ENCODE results near the gene ADCK1. TPM values are rescaled to one million over a fixed set of nuclear protein-coding genes. Genes with fewer than 3 reads are reported as not detected.
"Not testable (repeated sequence)": the region's sequence is repeated elsewhere in the genome, so short reads cannot be mapped to it uniquely, and the experiment has no call there.

ADCK1 gene
- total RNA-seq, 2 experiments from 2014 or later = 7.5 to 9.6 TPM

DNA sequence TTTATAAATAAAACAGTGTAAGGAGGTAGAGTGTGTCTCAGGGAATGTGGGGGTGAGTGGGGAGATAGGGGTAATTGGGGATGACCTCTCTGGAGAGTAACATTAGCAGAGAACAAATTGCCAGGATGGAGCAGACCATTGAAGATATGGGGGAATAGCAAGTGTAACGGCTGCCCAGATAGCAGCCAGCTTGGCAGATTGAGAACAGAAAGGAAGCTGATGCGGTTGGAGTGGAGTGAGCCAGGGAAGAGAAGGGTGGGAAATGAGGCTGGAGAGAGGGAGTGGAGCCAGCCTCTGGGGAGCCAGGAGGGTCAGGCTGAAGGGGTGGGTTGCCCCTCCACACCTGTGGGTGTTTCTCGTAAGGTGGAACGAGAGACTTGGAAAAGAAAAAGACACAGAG lies 5.6 kb upstream of the ADCK1 start:
- no peaks in the 10 kb centered on the region for H3K9me2 ChIP-seq (ENCODE audit: insufficient read depth, low read length)
- no peak for DNase-seq (ENCODE audit: low spot score)
- no peaks in the 10 kb centered on the region for H3K9me3 ChIP-seq (ENCODE audit: low read length)
- POLR2A ChIA-PET = interaction anchor here (0.6 kb wide), 2 partner anchors 16 to 91 kb away, joined by 3 to 6 read pairs; no protein-coding TSS in a partner anchor
- no peaks in the 10 kb centered on the region for H3K79me2 ChIP-seq (ENCODE audit: insufficient read depth, low read depth, low read length)
- H3K4me1 ChIP-seq (ENCODE audit: insufficient read depth, low read length, poor library complexity, severe bottlenecking) = peaks cover 19% of the 10 kb centered on the region
- no TSS peak for BruUV-seq (replicated peaks)
- H3K36me3 ChIP-seq (ENCODE audit: insufficient read depth, low read length) = no peaks in the 10 kb centered on the region
- no peak overlapping the region for H3K4me2 ChIP-seq (ENCODE audit: low read length)
- no peak overlapping the region for H3K4me3 ChIP-seq (ENCODE audit: low read depth, low read length, poor library complexity, severe bottlenecking)
- intact Hi-C loops (cut with micrococcal nuclease; ENCODE audit: unreplicated experiment) = no loop called here
- CTCF ChIA-PET (ENCODE audit: unreplicated experiment) = no interaction called here
- H3K27ac ChIP-seq (ENCODE audit: low read depth, low read length, poor library complexity, severe bottlenecking) = no peak overlapping the region
- no peaks in the 10 kb centered on the region for H4K20me1 ChIP-seq (ENCODE audit: insufficient read depth, low read length)
- H2AFZ ChIP-seq (ENCODE audit: low read length) = no peak overlapping the region
- TF ChIP-seq, protein P1, sequence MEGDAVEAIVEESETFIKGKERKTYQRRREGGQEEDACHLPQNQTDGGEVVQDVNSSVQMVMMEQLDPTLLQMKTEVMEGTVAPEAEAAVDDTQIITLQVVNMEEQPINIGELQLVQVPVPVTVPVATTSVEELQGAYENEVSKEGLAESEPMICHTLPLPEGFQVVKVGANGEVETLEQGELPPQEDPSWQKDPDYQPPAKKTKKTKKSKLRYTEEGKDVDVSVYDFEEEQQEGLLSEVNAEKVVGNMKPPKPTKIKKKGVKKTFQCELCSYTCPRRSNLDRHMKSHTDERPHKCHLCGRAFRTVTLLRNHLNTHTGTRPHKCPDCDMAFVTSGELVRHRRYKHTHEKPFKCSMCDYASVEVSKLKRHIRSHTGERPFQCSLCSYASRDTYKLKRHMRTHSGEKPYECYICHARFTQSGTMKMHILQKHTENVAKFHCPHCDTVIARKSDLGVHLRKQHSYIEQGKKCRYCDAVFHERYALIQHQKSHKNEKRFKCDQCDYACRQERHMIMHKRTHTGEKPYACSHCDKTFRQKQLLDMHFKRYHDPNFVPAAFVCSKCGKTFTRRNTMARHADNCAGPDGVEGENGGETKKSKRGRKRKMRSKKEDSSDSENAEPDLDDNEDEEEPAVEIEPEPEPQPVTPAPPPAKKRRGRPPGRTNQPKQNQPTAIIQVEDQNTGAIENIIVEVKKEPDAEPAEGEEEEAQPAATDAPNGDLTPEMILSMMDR (conservative IDR thresholded peaks at IDR 0.05; ENCODE audit: low read length) = no peak
- no peak for TF ChIP-seq EZH2phosphoT487 (IDR thresholded peaks at IDR 0.05; ENCODE audit: borderline replicate concordance, low read depth, low read length)

DNA sequence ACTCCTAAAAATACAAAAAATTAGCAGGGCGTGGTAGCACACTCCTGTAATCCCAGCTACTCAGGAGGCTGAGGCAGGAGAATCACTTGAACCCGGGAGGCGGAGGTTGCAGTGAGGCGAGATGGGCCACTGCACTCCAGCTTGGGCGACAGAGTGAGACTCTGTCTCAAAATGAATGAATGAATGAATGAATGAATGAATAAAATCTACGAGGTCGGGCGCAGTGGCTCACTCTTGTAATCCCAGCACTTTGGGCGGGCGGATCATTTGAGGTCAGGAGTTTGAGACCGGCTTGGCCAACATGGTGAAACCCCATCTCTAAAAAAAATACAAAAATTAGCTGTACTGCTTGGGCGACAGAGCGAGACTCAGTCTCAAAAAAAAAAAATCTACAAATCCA lies 453 bp upstream of the ADCK1 start:
- BruUV-seq (replicated peaks); intact Hi-C loops (cut with micrococcal nuclease; ENCODE audit: unreplicated experiment); H3K36me3 ChIP-seq (ENCODE audit: insufficient read depth, low read length); CTCF ChIA-PET (ENCODE audit: unreplicated experiment); H3K9me3 ChIP-seq (ENCODE audit: low read length); POLR2A ChIA-PET; H3K9me2 ChIP-seq (ENCODE audit: insufficient read depth, low read length); DNase-seq (ENCODE audit: low spot score); H3K79me2 ChIP-seq (ENCODE audit: insufficient read depth, low read depth, low read length); H4K20me1 ChIP-seq (ENCODE audit: insufficient read depth, low read length): not testable (repeated sequence)
- peaks cover 30% of the 10 kb centered on the region for H3K4me1 ChIP-seq (ENCODE audit: insufficient read depth, low read length, poor library complexity, severe bottlenecking)
- H3K4me3 ChIP-seq (ENCODE audit: low read depth, low read length, poor library complexity, severe bottlenecking) = peak overlapping the region; percentile 76
- peak overlapping the region; percentile 32 for H3K27ac ChIP-seq (ENCODE audit: low read depth, low read length, poor library complexity, severe bottlenecking)
- H2AFZ ChIP-seq (ENCODE audit: low read length) = peak overlapping the region; percentile 96
- peak overlapping the region; percentile 78 for H3K4me2 ChIP-seq (ENCODE audit: low read length)

DNA sequence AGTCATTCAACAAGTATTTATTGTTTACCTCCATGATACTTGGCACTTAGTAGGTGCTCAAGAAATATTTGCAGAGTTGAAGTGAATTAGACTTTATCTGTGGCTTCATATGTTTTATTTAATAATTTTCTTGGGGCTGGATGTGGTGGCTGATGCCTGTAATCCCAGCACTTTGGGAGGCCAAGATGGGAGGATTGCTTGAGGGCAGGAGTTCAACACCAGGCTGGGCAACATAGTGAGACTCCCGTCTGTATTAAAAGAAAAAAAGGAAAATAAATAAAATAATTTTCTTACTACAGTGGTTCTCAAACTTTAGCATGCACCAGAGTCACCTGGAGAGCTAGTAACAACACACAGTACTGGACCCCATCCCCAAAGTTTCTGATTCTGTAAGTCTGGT lies 905 bp downstream of the ADCK1 start:
- Histone ChIP-seq H3K36me3 (ENCODE audit: insufficient read depth, low read length) (no peaks in the 10 kb centered on the region), H3K4me1 (ENCODE audit: insufficient read depth, low read length, poor library complexity, severe bottlenecking) (peaks cover 26% of the 10 kb centered on the region), H4K20me1 (ENCODE audit: insufficient read depth, low read length) (no peaks in the 10 kb centered on the region), H3K9me3 (ENCODE audit: low read length) (no peaks in the 10 kb centered on the region), H3K9me2 (ENCODE audit: insufficient read depth, low read length) (no peaks in the 10 kb centered on the region), H3K4me3 (ENCODE audit: low read depth, low read length, poor library complexity, severe bottlenecking) (peak overlapping the region; percentile 76), H3K27ac (ENCODE audit: low read depth, low read length, poor library complexity, severe bottlenecking) (no peak overlapping the region), H3K79me2 (ENCODE audit: insufficient read depth, low read depth, low read length) (peaks cover 8% of the 10 kb centered on the region), H2AFZ (ENCODE audit: low read length) (peak overlapping the region; percentile 96), H3K4me2 (ENCODE audit: low read length) (peak overlapping the region; percentile 78)
- POLR2A ChIA-PET = interaction anchor here (0.7 to 1.0 kb wide), 4 partner anchors 9 to 484 kb away, joined by 3 to 6 read pairs (median 4); no protein-coding TSS in a partner anchor
- CTCF ChIA-PET (ENCODE audit: unreplicated experiment) = no interaction called here
- DNase-seq (ENCODE audit: low spot score) = no peak
- no peak for TF ChIP-seq EZH2phosphoT487 (IDR thresholded peaks at IDR 0.05; ENCODE audit: borderline replicate concordance, low read depth, low read length)
- TF ChIP-seq, protein P1 (conservative IDR thresholded peaks at IDR 0.05; ENCODE audit: low read length) = no peak
- intact Hi-C loops (cut with micrococcal nuclease; ENCODE audit: unreplicated experiment) = loop anchor here (2.0 to 5.0 kb wide), 3 partner anchors 40 to 344 kb away; partner anchors contain the start of genes AHSA1, ALKBH1, SLIRP and SNW1
- BruUV-seq (replicated peaks) = TSS peak; percentile 84
